Esophagus muscularis mucosa (tissue), 4 donors: ENCODE measurements around the gene AP4S1.

Source experiments
- EP300 ChIP-seq: sonication (generic); formaldehyde crosslinking; IDR thresholded peaks from one replicate; pipeline ENCODE4 v1.6.1; 2017; ENCODE audit warnings: antibody characterized with exemption
- POLR2AphosphoS5 ChIP-seq, 2 donors: sonication (generic); formaldehyde crosslinking; IDR thresholded peaks; one replicate each; pipeline ENCODE4 v1.6.1; 2017; ENCODE audit warnings: antibody characterized with exemption in 2 of 2
- TF ChIP-seq, protein P1 (sequence below), 3 experiments: fragments of 200-600 bp in 2 of 3; fragments of 450-650 bp in 1 of 3; sonication (generic) in 2 of 3; IDR thresholded peaks; one replicate each; pipeline ENCODE4 v1.5.1; 2017 to 2019; ENCODE audit warnings: antibody characterized with exemption in 3 of 3, mild to moderate bottlenecking in 2 of 3, moderate library complexity in 1 of 3

- TF ChIP-seq, protein P1, sequence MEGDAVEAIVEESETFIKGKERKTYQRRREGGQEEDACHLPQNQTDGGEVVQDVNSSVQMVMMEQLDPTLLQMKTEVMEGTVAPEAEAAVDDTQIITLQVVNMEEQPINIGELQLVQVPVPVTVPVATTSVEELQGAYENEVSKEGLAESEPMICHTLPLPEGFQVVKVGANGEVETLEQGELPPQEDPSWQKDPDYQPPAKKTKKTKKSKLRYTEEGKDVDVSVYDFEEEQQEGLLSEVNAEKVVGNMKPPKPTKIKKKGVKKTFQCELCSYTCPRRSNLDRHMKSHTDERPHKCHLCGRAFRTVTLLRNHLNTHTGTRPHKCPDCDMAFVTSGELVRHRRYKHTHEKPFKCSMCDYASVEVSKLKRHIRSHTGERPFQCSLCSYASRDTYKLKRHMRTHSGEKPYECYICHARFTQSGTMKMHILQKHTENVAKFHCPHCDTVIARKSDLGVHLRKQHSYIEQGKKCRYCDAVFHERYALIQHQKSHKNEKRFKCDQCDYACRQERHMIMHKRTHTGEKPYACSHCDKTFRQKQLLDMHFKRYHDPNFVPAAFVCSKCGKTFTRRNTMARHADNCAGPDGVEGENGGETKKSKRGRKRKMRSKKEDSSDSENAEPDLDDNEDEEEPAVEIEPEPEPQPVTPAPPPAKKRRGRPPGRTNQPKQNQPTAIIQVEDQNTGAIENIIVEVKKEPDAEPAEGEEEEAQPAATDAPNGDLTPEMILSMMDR (IDR thresholded peaks at IDR 0.05) = no peak
- TF ChIP-seq POLR2AphosphoS5 (IDR thresholded peaks at IDR 0.05) = no peak
- TF ChIP-seq EP300 = no peak
Measured at GRCh38 chr14:31029016-31029970, 3.8 kb downstream of the AP4S1 start.
